ENCODE data around the gene PCDHGA12.
A peak's percentile ranks its signal among the peaks of the same experiment; 100 is the strongest.
"Not testable (repeated sequence)": the region's sequence is repeated elsewhere in the genome, so short reads cannot be mapped to it uniquely, and the experiment has no call there.

Gene PCDHGA12

GRCh38 chr5:141407790-141408505, 22.4 kb upstream of the PCDHGA12 start, which contains the start of gene PCDHGB6:
Gene PCDHGB6 (plus strand): TSS chr5:141408021. CDS start chr5:141408203, 182 bp downstream.
- DNase-seq = peak in 1 of 14 donors; percentile 21

- DNase-seq = no peak
Measured at GRCh38 chr5:141409598-141410306, 20.6 kb upstream of the PCDHGA12 start.

- DNase-seq = no peak
Measured at GRCh38 chr5:141411575-141411974, 18.7 kb upstream of the PCDHGA12 start.

- DNase-seq = no peak
Measured at GRCh38 chr5:141412854-141413539, 17.3 kb upstream of the PCDHGA12 start, which contains the start of gene PCDHGA10. Gene PCDHGA10 (plus strand): TSS chr5:141412987. CDS start chr5:141413176, 189 bp downstream.

GRCh38 chr5:141413540-141414069, 16.7 kb upstream of the PCDHGA12 start:
- no peak for DNase-seq

- DNase-seq = not testable (repeated sequence)
Measured at GRCh38 chr5:141414548-141415274, 15.6 kb upstream of the PCDHGA12 start.

GRCh38 chr5:141415275-141415618, 15.1 kb upstream of the PCDHGA12 start:
- not testable (repeated sequence) for DNase-seq

GRCh38 chr5:141417494-141418172, 12.7 kb upstream of the PCDHGA12 start, which contains the start of gene PCDHGB7:
Gene PCDHGB7 (plus strand): TSS chr5:141417677. CDS start chr5:141417860, 183 bp downstream.
- DNase-seq = peak in 4 of 14 donors; percentile 29 to 45 (median 36)

GRCh38 chr5:141419074-141419880, 11.0 kb upstream of the PCDHGA12 start:
- DNase-seq = no peak

- DNase-seq = no peak
Measured at GRCh38 chr5:141420855-141421488, 9.3 kb upstream of the PCDHGA12 start, which contains the start of gene PCDHGA11. Gene PCDHGA11 (plus strand): TSS chr5:141421051. CDS start chr5:141421228, 177 bp downstream.

- no peak for DNase-seq
Measured at GRCh38 chr5:141421489-141421855, 8.8 kb upstream of the PCDHGA12 start.

GRCh38 chr5:141422742-141423291, 7.5 kb upstream of the PCDHGA12 start:
- no peak for DNase-seq

- no peak for DNase-seq
Measured at GRCh38 chr5:141427783-141428426, 2.4 kb upstream of the PCDHGA12 start.

GRCh38 chr5:141431286-141431685, 979 bp downstream of the PCDHGA12 start:
- no peak for DNase-seq

- DNase-seq = not testable (repeated sequence)
Measured at GRCh38 chr5:141432308-141432707, 2.0 kb downstream of the PCDHGA12 start.

GRCh38 chr5:141432726-141433125, 2.4 kb downstream of the PCDHGA12 start:
- DNase-seq = not testable (repeated sequence)

- DNase-seq = no peak
Measured at GRCh38 chr5:141434006-141434405, 3.7 kb downstream of the PCDHGA12 start.

- no peak for DNase-seq
Measured at GRCh38 chr5:141437221-141437620, 6.9 kb downstream of the PCDHGA12 start.

Data from C1 segment of cervical spinal cord (tissue), 14 donors.